Rectal smooth muscle tissue (tissue), 1 donor: ENCODE results near the gene FHOD3.
"Not testable (repeated sequence)": the region's sequence is repeated elsewhere in the genome, so short reads cannot be mapped to it uniquely, and the experiment has no call there.

Experiments used
- H3K27ac ChIP-seq: one replicate; pipeline ENCODE4 v1.7.0; 2013; ENCODE audit warnings: low read depth, low read length, inconsistent platforms
- H3K27me3 ChIP-seq: one replicate; pipeline ENCODE4 v1.7.0; 2013; ENCODE audit warnings: low read length; ENCODE audit not compliant: control insufficient read depth, insufficient read depth
- H3K36me3 ChIP-seq: one replicate; pipeline ENCODE4 v1.7.0; 2013; ENCODE audit warnings: low read length; ENCODE audit not compliant: control insufficient read depth, insufficient read depth
- H3K4me1 ChIP-seq: one replicate; pipeline ENCODE4 v1.7.0; 2013; ENCODE audit warnings: low read length; ENCODE audit not compliant: control insufficient read depth, insufficient read depth
- H3K4me3 ChIP-seq: one replicate; pipeline ENCODE4 v1.7.0; 2013; ENCODE audit warnings: low read length
- H3K9ac ChIP-seq: one replicate; pipeline ENCODE4 v1.7.0; 2013; ENCODE audit warnings: low read length

The FHOD3 gene

DNA sequence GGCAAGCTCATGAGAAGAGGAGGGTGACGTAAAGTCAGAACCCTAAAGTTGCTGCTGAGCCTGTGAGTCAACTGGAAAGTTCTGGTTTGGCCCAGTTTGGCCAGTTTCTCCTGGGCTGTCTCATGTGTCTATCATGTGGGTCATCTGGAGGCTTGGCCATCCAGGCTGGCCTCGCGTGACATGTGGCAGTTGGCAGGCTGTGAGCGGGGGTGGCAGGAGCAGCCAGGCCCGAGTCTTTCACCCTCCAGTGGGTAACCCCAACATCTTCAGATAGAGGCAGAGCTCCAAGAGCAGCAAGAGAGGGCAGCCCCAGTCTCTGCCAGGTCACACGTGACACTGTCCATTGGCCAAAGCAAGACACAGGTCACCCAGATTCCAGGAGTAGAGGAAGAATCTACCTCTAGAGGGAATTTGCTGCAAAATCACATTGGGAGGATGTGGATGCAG, 51.5 kb downstream of the FHOD3 start:
- Histone ChIP-seq H3K27me3 (no peaks in the 10 kb centered on the region), H3K36me3 (no peaks in the 10 kb centered on the region), H3K27ac (no peak overlapping the region), H3K4me3 (no peak overlapping the region), H3K4me1 (no peaks in the 10 kb centered on the region), H3K9ac (no peak overlapping the region)

DNA sequence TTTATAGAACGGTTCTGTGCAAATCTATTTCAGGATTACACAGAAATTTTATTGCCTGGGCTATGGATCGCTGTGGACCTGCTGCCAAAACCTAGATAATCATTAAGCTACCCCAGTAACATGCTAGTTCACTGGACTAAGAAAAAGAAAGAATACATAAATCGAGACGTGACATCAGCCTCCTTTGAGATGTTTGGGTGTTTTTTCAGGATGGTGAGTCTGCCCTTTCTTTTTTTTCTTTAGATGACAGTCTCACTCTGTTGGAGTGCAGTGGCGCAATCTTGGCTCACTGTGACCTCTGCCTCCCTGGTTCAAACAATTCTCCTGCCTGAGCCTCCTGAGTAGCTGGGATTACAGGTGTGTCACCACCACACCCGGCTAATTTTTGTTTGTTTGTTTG, 52.0 kb downstream of the FHOD3 start:
- H3K4me1 ChIP-seq, result no peaks in the 10 kb centered on the region
- no peaks in the 10 kb centered on the region for H3K27me3 ChIP-seq
- no peak overlapping the region for H3K27ac ChIP-seq
- H3K4me3 ChIP-seq, result no peak overlapping the region
- no peak overlapping the region for H3K9ac ChIP-seq
- no peaks in the 10 kb centered on the region for H3K36me3 ChIP-seq

- Histone ChIP-seq H3K4me1 (no peaks in the 10 kb centered on the region), H3K27ac (no peak overlapping the region), H3K27me3 (no peaks in the 10 kb centered on the region), H3K4me3 (no peak overlapping the region), H3K36me3 (no peaks in the 10 kb centered on the region), H3K9ac (no peak overlapping the region)
Measured at GRCh38 chr18:36350251-36350651, 52.7 kb downstream of the FHOD3 start.

DNA sequence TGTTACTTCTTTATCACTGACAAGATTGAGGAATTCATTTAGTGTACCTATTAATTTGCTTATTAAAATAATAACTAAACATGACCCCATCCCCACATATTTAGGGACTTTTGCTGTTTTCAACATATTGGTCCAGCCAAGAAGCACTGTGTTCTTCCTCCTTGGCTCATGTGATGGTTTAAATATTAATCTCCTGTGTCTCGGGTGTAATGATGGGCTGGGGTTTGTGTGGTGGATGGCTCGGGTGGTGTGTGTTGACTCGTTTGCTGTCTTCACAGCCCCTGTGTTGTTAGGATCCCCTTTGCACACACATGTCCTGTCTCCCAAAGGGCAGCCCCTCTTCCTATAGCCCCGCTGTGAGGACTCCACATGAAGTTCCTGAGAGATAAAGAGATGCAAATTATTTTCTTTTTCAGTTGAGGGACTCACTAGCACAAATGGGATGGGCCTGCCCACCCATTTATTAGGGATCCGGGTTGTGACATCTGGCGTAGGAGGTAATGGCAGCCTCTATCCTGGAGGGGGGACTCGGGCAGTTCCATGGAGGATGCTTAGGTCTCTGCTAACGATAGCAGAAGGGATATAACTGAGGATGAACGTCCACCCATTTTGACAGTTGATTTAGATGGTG, 53.4 kb downstream of the FHOD3 start:
- H3K4me3 ChIP-seq, result no peak overlapping the region
- no peak overlapping the region for H3K27ac ChIP-seq
- no peaks in the 10 kb centered on the region for H3K4me1 ChIP-seq
- H3K36me3 ChIP-seq, result no peaks in the 10 kb centered on the region
- no peaks in the 10 kb centered on the region for H3K27me3 ChIP-seq
- no peak overlapping the region for H3K9ac ChIP-seq

GRCh38 chr18:36352384-36352783, 54.9 kb downstream of the FHOD3 start:
- Histone ChIP-seq H3K27ac (no peak overlapping the region), H3K4me1 (no peaks in the 10 kb centered on the region), H3K27me3 (no peaks in the 10 kb centered on the region), H3K9ac (no peak overlapping the region), H3K4me3 (no peak overlapping the region), H3K36me3 (no peaks in the 10 kb centered on the region)

GRCh38 chr18:36354989-36355388, 57.5 kb downstream of the FHOD3 start:
- H3K4me1 ChIP-seq, result no peaks in the 10 kb centered on the region
- H3K9ac ChIP-seq, result no peak overlapping the region
- H3K4me3 ChIP-seq, result no peak overlapping the region
- H3K36me3 ChIP-seq, result no peaks in the 10 kb centered on the region
- no peak overlapping the region for H3K27ac ChIP-seq
- no peaks in the 10 kb centered on the region for H3K27me3 ChIP-seq

GRCh38 chr18:36355511-36355910, 58.0 kb downstream of the FHOD3 start:
- Histone ChIP-seq H3K36me3 (no peaks in the 10 kb centered on the region), H3K27me3 (no peaks in the 10 kb centered on the region), H3K4me3 (no peak overlapping the region), H3K27ac (no peak overlapping the region), H3K4me1 (no peaks in the 10 kb centered on the region), H3K9ac (no peak overlapping the region)

DNA sequence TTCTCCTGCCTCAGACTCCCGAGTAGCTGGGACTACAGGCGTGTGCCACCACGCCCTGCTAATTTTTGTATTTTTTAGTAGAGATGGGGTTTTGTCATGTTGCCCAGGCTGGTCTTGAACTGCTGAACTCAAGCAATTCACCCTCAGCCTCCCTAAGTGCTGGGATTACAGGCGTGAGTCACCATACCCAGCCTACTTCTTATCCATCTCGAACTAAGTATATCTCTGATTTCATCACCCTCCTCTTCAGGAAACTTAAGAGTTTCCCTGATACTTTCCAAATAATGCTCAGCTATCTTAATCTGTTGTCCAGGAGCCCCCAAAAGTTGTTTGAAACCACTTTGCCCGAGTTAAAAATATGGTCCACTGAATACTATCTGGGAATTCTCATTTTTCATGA, 59.2 kb downstream of the FHOD3 start:
- H3K9ac ChIP-seq, H3K4me3 ChIP-seq, H3K27me3 ChIP-seq, H3K27ac ChIP-seq, H3K36me3 ChIP-seq, H3K4me1 ChIP-seq: not testable (repeated sequence)

GRCh38 chr18:36358141-36358540, 60.6 kb downstream of the FHOD3 start:
- no peak overlapping the region for H3K9ac ChIP-seq
- no peak overlapping the region for H3K4me3 ChIP-seq
- H3K27ac ChIP-seq, result no peak overlapping the region
- no peaks in the 10 kb centered on the region for H3K27me3 ChIP-seq
- H3K4me1 ChIP-seq, result no peaks in the 10 kb centered on the region
- no peaks in the 10 kb centered on the region for H3K36me3 ChIP-seq

DNA sequence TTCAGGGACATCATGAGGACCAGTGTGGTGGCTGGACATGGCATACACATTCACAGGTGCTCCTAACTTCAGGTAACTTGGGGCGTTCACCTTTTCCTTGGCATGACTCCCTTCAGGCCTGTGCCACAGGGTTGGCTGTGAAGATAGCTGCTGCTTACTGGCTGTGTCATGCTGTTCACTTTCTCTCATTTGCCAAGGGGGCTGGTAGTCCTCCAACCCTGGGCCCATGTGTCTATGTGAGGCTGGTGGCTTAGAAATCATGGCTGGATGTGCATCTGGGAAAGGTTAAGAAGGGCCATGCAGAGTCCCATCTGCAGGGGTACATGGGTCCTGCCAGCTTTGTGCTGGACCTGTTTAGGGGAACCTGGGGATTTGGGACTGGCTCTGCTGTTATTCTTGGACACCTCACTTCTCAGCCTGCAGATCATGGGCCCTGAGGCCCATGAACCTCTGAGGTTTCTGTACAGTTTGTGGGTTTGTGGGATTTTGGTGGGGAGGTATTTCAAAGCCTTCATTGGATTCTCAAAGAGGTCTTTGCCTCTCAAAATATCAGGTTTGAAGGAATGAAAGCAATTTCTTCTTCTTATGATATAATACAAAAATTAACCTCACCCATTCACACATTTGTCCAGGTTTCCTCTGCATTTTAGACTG, 62.9 kb downstream of the FHOD3 start:
- Histone ChIP-seq H3K36me3 (no peaks in the 10 kb centered on the region), H3K27me3 (no peaks in the 10 kb centered on the region), H3K9ac (no peak overlapping the region), H3K27ac (no peak overlapping the region), H3K4me3 (no peak overlapping the region), H3K4me1 (no peaks in the 10 kb centered on the region)

DNA sequence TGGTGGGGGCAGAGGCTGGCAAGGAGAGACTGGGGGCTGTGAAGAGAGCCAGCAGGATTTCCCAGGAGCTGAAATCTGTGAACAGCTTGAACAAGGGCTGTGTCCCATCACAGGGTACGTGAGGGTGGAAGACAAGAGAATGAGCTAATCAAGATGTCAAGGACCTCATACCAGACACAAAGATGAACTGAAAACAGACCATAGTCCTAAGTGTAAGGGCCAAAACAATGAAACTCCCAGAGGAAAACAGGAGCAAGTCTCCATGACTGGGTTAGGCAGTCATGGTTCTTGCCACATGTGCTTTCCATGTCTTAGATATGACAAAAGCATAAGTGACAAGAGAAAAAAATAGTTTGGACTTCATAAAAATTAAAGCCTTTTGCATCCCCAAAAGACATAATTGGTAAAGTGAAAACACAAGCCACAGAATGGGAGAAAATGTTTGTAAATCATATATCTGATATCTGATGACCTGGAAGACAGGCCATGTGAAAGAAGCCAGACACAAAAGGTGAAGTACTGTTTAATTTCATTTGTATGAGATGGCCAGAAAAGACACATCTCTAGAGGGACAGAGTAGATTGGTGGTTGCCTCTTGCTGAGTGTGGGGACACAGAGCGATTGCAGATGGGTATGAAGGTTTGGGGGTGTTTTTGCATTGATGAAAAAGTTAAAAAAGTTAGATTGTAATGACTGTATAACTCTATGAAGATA, 67.6 kb downstream of the FHOD3 start:
- Histone ChIP-seq H3K9ac (no peak overlapping the region), H3K4me3 (no peak overlapping the region), H3K27me3 (no peaks in the 10 kb centered on the region), H3K4me1 (no peaks in the 10 kb centered on the region), H3K27ac (no peak overlapping the region), H3K36me3 (no peaks in the 10 kb centered on the region)

DNA sequence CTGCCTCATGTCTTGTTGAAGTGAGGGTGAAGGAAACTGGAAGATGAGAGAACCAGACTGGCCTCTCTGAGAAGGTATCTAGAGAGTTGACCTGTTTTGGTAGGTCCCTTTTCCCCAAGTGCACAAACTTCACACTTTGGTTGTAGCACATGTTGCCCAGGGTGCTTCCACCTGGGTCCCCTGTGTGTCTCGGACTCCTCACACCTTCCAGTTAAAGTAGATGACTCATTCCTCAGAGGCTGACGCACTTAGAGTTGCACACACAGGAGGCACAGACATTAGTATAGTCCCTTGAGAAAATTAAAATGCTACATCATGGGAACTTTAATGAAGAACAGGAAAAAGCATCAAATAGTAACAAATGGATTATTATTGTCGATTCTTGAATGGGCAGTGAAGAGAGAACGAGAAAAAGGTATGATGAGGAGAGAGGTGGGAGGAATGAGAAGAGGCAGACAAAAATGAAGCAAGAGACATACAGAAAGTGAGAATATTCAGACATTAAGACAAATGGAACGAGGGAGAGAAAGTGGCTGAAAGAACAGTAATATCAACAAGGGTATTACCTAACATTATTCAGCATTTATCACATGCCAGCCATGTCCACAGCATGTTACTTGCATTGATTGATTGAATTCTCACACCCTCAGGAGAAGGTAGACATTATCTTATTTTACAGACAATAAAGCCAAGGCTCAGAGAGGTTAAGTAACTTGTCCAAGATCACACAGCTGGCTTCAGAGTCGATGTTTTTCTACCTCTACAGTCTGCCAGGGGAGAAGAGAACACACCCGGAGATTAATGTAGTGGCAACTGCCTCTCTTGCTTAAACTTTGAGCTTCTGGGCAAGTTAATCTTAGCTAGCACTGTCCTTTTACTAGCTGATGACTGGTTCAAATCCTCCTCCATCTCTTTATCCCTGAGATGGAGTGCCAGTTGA, 68.6 kb downstream of the FHOD3 start:
- Histone ChIP-seq H3K36me3 (no peaks in the 10 kb centered on the region), H3K27ac (no peak overlapping the region)

More for the DNA sequence above, 68.6 kb downstream of the FHOD3 start:
- Histone ChIP-seq H3K4me1 (no peaks in the 10 kb centered on the region), H3K9ac (no peak overlapping the region), H3K27me3 (no peaks in the 10 kb centered on the region), H3K4me3 (no peak overlapping the region)
